ENCODE data around the gene DLG3.

The DLG3 gene

GRCh38 chrX:70552130-70552704, 107.6 kb downstream of the DLG3 start:
- no peak for DNase-seq (ENCODE audit: extremely low read depth, insufficient read length)
- no peaks in the 10 kb centered on the region for H3K27me3 ChIP-seq (replicated peaks; ENCODE audit: control insufficient read depth, insufficient read depth, low read length)
- H3K36me3 ChIP-seq (ENCODE audit: control insufficient read depth, insufficient read depth, low read length), result no peaks in the 10 kb centered on the region
- TF ChIP-seq CTCF (IDR thresholded peaks at IDR 0.05; ENCODE audit: insufficient read depth, low read length, poor library complexity, severe bottlenecking), result no peak
- H3K4me3 ChIP-seq (replicated peaks; ENCODE audit: low read depth, low read length), result no peak overlapping the region

GRCh38 chrX:70553516-70553915, 108.9 kb downstream of the DLG3 start:
- H3K36me3 ChIP-seq (ENCODE audit: control insufficient read depth, insufficient read depth, low read length), result no peaks in the 10 kb centered on the region
- H3K27me3 ChIP-seq (replicated peaks; ENCODE audit: control insufficient read depth, insufficient read depth, low read length), result no peaks in the 10 kb centered on the region
- no peak for TF ChIP-seq CTCF (IDR thresholded peaks at IDR 0.05; ENCODE audit: insufficient read depth, low read length, poor library complexity, severe bottlenecking)

GRCh38 chrX:70554081-70554480, 109.4 kb downstream of the DLG3 start:
- DNase-seq (ENCODE audit: extremely low read depth, insufficient read length), result no peak
- peak; percentile 21 for TF ChIP-seq CTCF (IDR thresholded peaks at IDR 0.05; ENCODE audit: insufficient read depth, low read length, poor library complexity, severe bottlenecking)
- no peak overlapping the region for H3K4me3 ChIP-seq (replicated peaks; ENCODE audit: low read depth, low read length)

More at GRCh38 chrX:70553516-70553915, 108.9 kb downstream of the DLG3 start:
- no peak overlapping the region for H3K4me3 ChIP-seq (replicated peaks; ENCODE audit: low read depth, low read length)
- no peak for DNase-seq (ENCODE audit: extremely low read depth, insufficient read length)

GRCh38 chrX:70554523-70554922, 109.9 kb downstream of the DLG3 start:
- no peak overlapping the region for H3K4me3 ChIP-seq (replicated peaks; ENCODE audit: low read depth, low read length)
- no peak for DNase-seq (ENCODE audit: extremely low read depth, insufficient read length)
- no peak for TF ChIP-seq CTCF (IDR thresholded peaks at IDR 0.05; ENCODE audit: insufficient read depth, low read length, poor library complexity, severe bottlenecking)

More at GRCh38 chrX:70554081-70554480, 109.4 kb downstream of the DLG3 start:
- H3K36me3 ChIP-seq (ENCODE audit: control insufficient read depth, insufficient read depth, low read length), result no peaks in the 10 kb centered on the region
- H3K27me3 ChIP-seq (replicated peaks; ENCODE audit: control insufficient read depth, insufficient read depth, low read length), result no peaks in the 10 kb centered on the region

GRCh38 chrX:70554948-70555347, 110.3 kb downstream of the DLG3 start:
- no peak for DNase-seq (ENCODE audit: extremely low read depth, insufficient read length)
- H3K4me3 ChIP-seq (replicated peaks; ENCODE audit: low read depth, low read length), result no peak overlapping the region
- TF ChIP-seq CTCF (IDR thresholded peaks at IDR 0.05; ENCODE audit: insufficient read depth, low read length, poor library complexity, severe bottlenecking), result no peak

More at GRCh38 chrX:70554523-70554922, 109.9 kb downstream of the DLG3 start:
- H3K36me3 ChIP-seq (ENCODE audit: control insufficient read depth, insufficient read depth, low read length), result no peaks in the 10 kb centered on the region
- H3K27me3 ChIP-seq (replicated peaks; ENCODE audit: control insufficient read depth, insufficient read depth, low read length), result no peaks in the 10 kb centered on the region

More at GRCh38 chrX:70554948-70555347, 110.3 kb downstream of the DLG3 start:
- no peaks in the 10 kb centered on the region for H3K27me3 ChIP-seq (replicated peaks; ENCODE audit: control insufficient read depth, insufficient read depth, low read length)
- no peaks in the 10 kb centered on the region for H3K36me3 ChIP-seq (ENCODE audit: control insufficient read depth, insufficient read depth, low read length)

Data from GM06990 (cell line).